ENCODE measurements around the gene CD177.
"Not testable (repeated sequence)": the region's sequence is repeated elsewhere in the genome, so short reads cannot be mapped to it uniquely, and the experiment has no call there.

The CD177 gene

GRCh38 chr19:43332058-43332922, 21.2 kb upstream of the CD177 start:
- no peak for DNase-seq (ENCODE audit: low spot score)

GRCh38 chr19:43336508-43336907, 17.0 kb upstream of the CD177 start:
- DNase-seq (ENCODE audit: low spot score): not testable (repeated sequence)

GRCh38 chr19:43337737-43338136, 15.7 kb upstream of the CD177 start:
- no peak for DNase-seq (ENCODE audit: low spot score)

- DNase-seq (ENCODE audit: low spot score): no peak
Observed at GRCh38 chr19:43338530-43338929, 15.0 kb upstream of the CD177 start.

GRCh38 chr19:43339243-43339930, 14.1 kb upstream of the CD177 start:
- not testable (repeated sequence) for DNase-seq (ENCODE audit: low spot score)

- not testable (repeated sequence) for DNase-seq (ENCODE audit: low spot score)
Observed at GRCh38 chr19:43340101-43340500, 13.4 kb upstream of the CD177 start.

- not testable (repeated sequence) for DNase-seq (ENCODE audit: low spot score)
Observed at GRCh38 chr19:43341098-43341497, 12.4 kb upstream of the CD177 start.

GRCh38 chr19:43342104-43342503, 11.4 kb upstream of the CD177 start:
- DNase-seq (ENCODE audit: low spot score): not testable (repeated sequence)

GRCh38 chr19:43344347-43344925, 9.1 kb upstream of the CD177 start:
- DNase-seq (ENCODE audit: low spot score): not testable (repeated sequence)

GRCh38 chr19:43349813-43350212, 3.7 kb upstream of the CD177 start:
- DNase-seq (ENCODE audit: low spot score): not testable (repeated sequence)

- DNase-seq (ENCODE audit: low spot score): no peak
Observed at GRCh38 chr19:43351998-43352746, 1.3 kb upstream of the CD177 start.

- DNase-seq (ENCODE audit: low spot score): no peak
Observed at GRCh38 chr19:43354305-43354627, 780 bp downstream of the CD177 start.

GRCh38 chr19:43356749-43357148, 3.3 kb downstream of the CD177 start:
- not testable (repeated sequence) for DNase-seq (ENCODE audit: low spot score)

- no peak for DNase-seq (ENCODE audit: low spot score)
Observed at GRCh38 chr19:43362179-43362578, 8.7 kb downstream of the CD177 start.

- DNase-seq (ENCODE audit: low spot score): no peak
Observed at GRCh38 chr19:43362745-43363144, 9.3 kb downstream of the CD177 start.

- not testable (repeated sequence) for DNase-seq (ENCODE audit: low spot score)
Observed at GRCh38 chr19:43365677-43366076, 12.2 kb downstream of the CD177 start.

- no peak for DNase-seq (ENCODE audit: low spot score)
Observed at GRCh38 chr19:43367822-43368221, 14.3 kb downstream of the CD177 start.

- not testable (repeated sequence) for DNase-seq (ENCODE audit: low spot score)
Observed at GRCh38 chr19:43368897-43369296, 15.4 kb downstream of the CD177 start.

- DNase-seq (ENCODE audit: low spot score): no peak
Observed at GRCh38 chr19:43371909-43372308, 18.4 kb downstream of the CD177 start.

GRCh38 chr19:43372462-43372861, 19.0 kb downstream of the CD177 start:
- no peak for DNase-seq (ENCODE audit: low spot score)

GRCh38 chr19:43377624-43378023, 24.1 kb downstream of the CD177 start:
- not testable (repeated sequence) for DNase-seq (ENCODE audit: low spot score)

- no peak for DNase-seq (ENCODE audit: low spot score)
Observed at GRCh38 chr19:43380008-43380407, 26.5 kb downstream of the CD177 start.

Measured in CD4-positive, alpha-beta T cell treated with Interleukin-2 at 100 ng/mL for 4 hours (primary cell).